ENCODE results near the gene PRSS1.
"Not testable (repeated sequence)": the region's sequence is repeated elsewhere in the genome, so short reads cannot be mapped to it uniquely, and the experiment has no call there.

Gene PRSS1

GRCh38 chr7:142774826-142775225 is 25.6 kb downstream of the PRSS1 start:
- no peak for DNase-seq

- not testable (repeated sequence) for DNase-seq
Measured at GRCh38 chr7:142775351-142776115, 26.3 kb downstream of the PRSS1 start.

- DNase-seq: no peak
Measured at GRCh38 chr7:142776206-142776844, 27.1 kb downstream of the PRSS1 start.

GRCh38 chr7:142776845-142777225 is 27.6 kb downstream of the PRSS1 start:
- not testable (repeated sequence) for DNase-seq

- no peak for DNase-seq
Measured at GRCh38 chr7:142777318-142777717, 28.0 kb downstream of the PRSS1 start.

- DNase-seq: peak; percentile 81
Measured at GRCh38 chr7:142782922-142783900, 33.9 kb downstream of the PRSS1 start.

- DNase-seq: no peak
Measured at GRCh38 chr7:142784096-142784495, 34.8 kb downstream of the PRSS1 start.

GRCh38 chr7:142784716-142785115 is 35.4 kb downstream of the PRSS1 start:
- DNase-seq: no peak

GRCh38 chr7:142785841-142786250 is 36.6 kb downstream of the PRSS1 start:
- no peak for DNase-seq

- no peak for DNase-seq
Measured at GRCh38 chr7:142787034-142787768, 37.9 kb downstream of the PRSS1 start.

GRCh38 chr7:142787783-142788182 is 38.5 kb downstream of the PRSS1 start:
- no peak for DNase-seq

GRCh38 chr7:142788303-142789289 is 39.3 kb downstream of the PRSS1 start:
- no peak for DNase-seq

GRCh38 chr7:142789441-142789840 is 40.2 kb downstream of the PRSS1 start:
- DNase-seq: no peak

- DNase-seq: no peak
Measured at GRCh38 chr7:142790056-142790455, 40.8 kb downstream of the PRSS1 start.

GRCh38 chr7:142790555-142790954 is 41.3 kb downstream of the PRSS1 start:
- DNase-seq: no peak

- DNase-seq: no peak
Measured at GRCh38 chr7:142791502-142791901, 42.2 kb downstream of the PRSS1 start.

- DNase-seq: no peak
Measured at GRCh38 chr7:142792129-142792528, 42.9 kb downstream of the PRSS1 start.

- no peak for DNase-seq
Measured at GRCh38 chr7:142792593-142792992, 43.3 kb downstream of the PRSS1 start.

- DNase-seq: no peak
Measured at GRCh38 chr7:142793156-142793555, 43.9 kb downstream of the PRSS1 start.

- DNase-seq: no peak
Measured at GRCh38 chr7:142795339-142795863, 46.1 kb downstream of the PRSS1 start.

GRCh38 chr7:142796001-142796500 is 46.8 kb downstream of the PRSS1 start:
- DNase-seq: no peak
